Measurements from ENCODE around the gene KCNAB2. TPM values are rescaled to one million over a fixed set of nuclear protein-coding genes. Genes with fewer than 3 reads are reported as not detected.

Gene KCNAB2
- total RNA-seq, 2 experiments from 2014 or later: 290 to 299 TPM

- H3K9me3 Mint-ChIP-seq: peaks cover 10% of the 10 kb centered on the region
- no peak for TF ChIP-seq CTCF (IDR thresholded peaks at IDR 0.05)
- peaks cover 7% of the 10 kb centered on the region for H3K27me3 Mint-ChIP-seq
- no peak overlapping the region for H3K27ac Mint-ChIP-seq
- no peak overlapping the region for H3K4me3 Mint-ChIP-seq
- no peaks in the 10 kb centered on the region for H3K36me3 Mint-ChIP-seq (ENCODE audit: low read depth)
- ATAC-seq: no peak
- POLR2A ChIA-PET: no interaction called here
- intact Hi-C loops (cut with micrococcal nuclease): no loop called here
- no peak for DNase-seq
- CTCF ChIA-PET: no interaction called here
- no peaks in the 10 kb centered on the region for H3K4me1 Mint-ChIP-seq (ENCODE audit: low read depth)
Observed at GRCh38 chr1:6113745-6114144, 68.1 kb downstream of the KCNAB2 start.

GRCh38 chr1:6116137-6116536 lies 70.4 kb downstream of the KCNAB2 start:
- POLR2A ChIA-PET: interaction anchor here (2.0 kb wide), 1 partner anchor 16 kb away, joined by 5 read pairs; no protein-coding TSS in a partner anchor
- no peak for TF ChIP-seq CTCF (IDR thresholded peaks at IDR 0.05)

GRCh38 chr1:6117064-6117463 lies 71.4 kb downstream of the KCNAB2 start:
- no peak for TF ChIP-seq CTCF (IDR thresholded peaks at IDR 0.05)
- ChIA-PET POLR2A (no interaction called here), CTCF (no interaction called here)
- no peak overlapping the region for H3K4me3 Mint-ChIP-seq
- no peak overlapping the region for H3K27ac Mint-ChIP-seq
- DNase-seq (no peak), ATAC-seq (no peak)
- peaks cover 10% of the 10 kb centered on the region for H3K9me3 Mint-ChIP-seq
- no peaks in the 10 kb centered on the region for H3K4me1 Mint-ChIP-seq (ENCODE audit: low read depth)
- H3K27me3 Mint-ChIP-seq: peaks cover 5% of the 10 kb centered on the region
- no peaks in the 10 kb centered on the region for H3K36me3 Mint-ChIP-seq (ENCODE audit: low read depth)
- intact Hi-C loops (cut with micrococcal nuclease): no loop called here

More at GRCh38 chr1:6116137-6116536, 70.4 kb downstream of the KCNAB2 start:
- Mint-ChIP-seq H3K4me1 (ENCODE audit: low read depth) (no peaks in the 10 kb centered on the region), H3K27ac (no peak overlapping the region), H3K36me3 (ENCODE audit: low read depth) (no peaks in the 10 kb centered on the region), H3K27me3 (peaks cover 5% of the 10 kb centered on the region), H3K4me3 (no peak overlapping the region), H3K9me3 (peaks cover 10% of the 10 kb centered on the region)
- CTCF ChIA-PET: no interaction called here
- intact Hi-C loops (cut with micrococcal nuclease): no loop called here
- ATAC-seq (no peak), DNase-seq (no peak)

- intact Hi-C loops (cut with micrococcal nuclease): no loop called here
- ATAC-seq: no peak
- POLR2A ChIA-PET: no interaction called here
Observed at GRCh38 chr1:6117624-6118023, 71.9 kb downstream of the KCNAB2 start.

GRCh38 chr1:6118415-6118814 lies 72.7 kb downstream of the KCNAB2 start:
- no peak for DNase-seq
- peaks cover 10% of the 10 kb centered on the region for H3K9me3 Mint-ChIP-seq
- intact Hi-C loops (cut with micrococcal nuclease): no loop called here
- TF ChIP-seq CTCF (IDR thresholded peaks at IDR 0.05): no peak
- peaks cover 5% of the 10 kb centered on the region for H3K27me3 Mint-ChIP-seq
- ChIA-PET CTCF (interaction anchor here (1.1 kb wide), 1 partner anchor 10 kb away, joined by 3 read pairs; no protein-coding TSS in a partner anchor), POLR2A (no interaction called here)
- no peaks in the 10 kb centered on the region for H3K36me3 Mint-ChIP-seq (ENCODE audit: low read depth)
- no peak for ATAC-seq
- no peak overlapping the region for H3K27ac Mint-ChIP-seq
- H3K4me3 Mint-ChIP-seq: no peak overlapping the region
- no peaks in the 10 kb centered on the region for H3K4me1 Mint-ChIP-seq (ENCODE audit: low read depth)

More at GRCh38 chr1:6117624-6118023, 71.9 kb downstream of the KCNAB2 start:
- Mint-ChIP-seq H3K4me1 (ENCODE audit: low read depth) (no peaks in the 10 kb centered on the region), H3K9me3 (peaks cover 10% of the 10 kb centered on the region), H3K36me3 (ENCODE audit: low read depth) (no peaks in the 10 kb centered on the region), H3K27me3 (peaks cover 5% of the 10 kb centered on the region), H3K4me3 (no peak overlapping the region), H3K27ac (no peak overlapping the region)
- no peak for TF ChIP-seq CTCF (IDR thresholded peaks at IDR 0.05)
- CTCF ChIA-PET: no interaction called here
- DNase-seq: no peak

All from activated CD8-positive, alpha-beta T cell treated with anti-CD3 and anti-CD28 coated beads for 36 hours (primary cell).